HCT116 (cell line): ENCODE results near the gene MACF1. TPM values are rescaled to one million over a fixed set of nuclear protein-coding genes. Genes with fewer than 3 reads are reported as not detected.

Experiments used
- ATAC-seq: fragments of 200-7000 bp; cut with Tn5 transposase; 2 replicates; pipeline ENCODE4 v1.9.1; 2020; ENCODE audit warnings: mild to moderate bottlenecking, moderate library complexity
- BruUV-seq: library from RNA; stranded (reverse); fragments of 400-500 nt; replicated peaks from 2 replicates; lab custom pipeline; 2021; lab: Mats Ljungman, UMichigan
- CTCF ChIA-PET: fragments of 300-600 bp; sonication (Branson Sonifier 250); formaldehyde crosslinking; loops from one replicate; lab custom pipeline; 2021; ENCODE audit warnings: antibody characterized with exemption; lab: Charles Lee
- POLR2A ChIA-PET: fragments of 300-600, 350-600 bp; sonication (Branson Sonifier 250); formaldehyde crosslinking; loops from one replicate; lab custom pipeline; 2021; ENCODE audit warnings: antibody characterized with exemption; lab: Charles Lee
- RAD21 ChIA-PET, 2 experiments: fragments of 300-600 bp; sonication (Branson Sonifier 250); formaldehyde crosslinking; loops; one replicate each; lab custom pipeline; 2023; ENCODE audit warnings: low total read pairs in 2 of 2; ENCODE audit not compliant: uncharacterized antibody in 2 of 2, unreplicated experiment in 2 of 2, low non-redundant PET in 1 of 2; lab: Charles Lee
- DNase-seq: peaks from one replicate; pipeline ENCODE4 v3.0.0-alpha.2; 2010; ENCODE audit warnings: low read depth, low spot score
- H2AFZ ChIP-seq: fragments of 200-600 bp; shearing (Covaris generic), sonication (generic); 2 replicates; pipeline ENCODE4 v1.6.1; 2017; ENCODE audit warnings: low read depth, mixed run types, mixed read lengths, antibody characterized with exemption, low read length; ENCODE audit not compliant: poor library complexity, severe bottlenecking
- H3K27ac ChIP-seq: 2 replicates; pipeline ENCODE4 v1.5.1; 2012; ENCODE audit warnings: low read depth, low read length
- H3K27me3 ChIP-seq: fragments of 200-600 bp; sonication (generic); 2 replicates; pipeline ENCODE4 v1.6.1; 2016; ENCODE audit warnings: mixed run types, low read length, mixed read lengths; ENCODE audit not compliant: insufficient read depth
- H3K36me3 ChIP-seq, 2 experiments: fragments of 200-500 bp in 1 of 2; fragments of 200-600 bp in 1 of 2; sonication (Bioruptor generic) in 1 of 2; sonication (generic) in 1 of 2; 2 replicates each; pipeline versions ENCODE4 v1.5.1 to v1.6.1; 2014 to 2016; ENCODE audit warnings: low read length in 2 of 2, inconsistent platforms in 1 of 2, mixed read lengths in 1 of 2, mixed run types in 1 of 2; ENCODE audit not compliant: insufficient read depth in 2 of 2, control insufficient read depth in 1 of 2
- H3K4me1 ChIP-seq, 2 experiments: fragments of 200-600 bp in 1 of 2; sonication (generic) in 1 of 2; 2 replicates each; pipeline versions ENCODE4 v1.5.1 to v1.6.1; 2012 to 2017; ENCODE audit warnings: low read length in 2 of 2, inconsistent platforms in 1 of 2, mild to moderate bottlenecking in 1 of 2, mixed read lengths in 1 of 2, mixed run types in 1 of 2, moderate library complexity in 1 of 2; ENCODE audit not compliant: insufficient read depth in 2 of 2, control insufficient read depth in 1 of 2
- H3K4me2 ChIP-seq: fragments of 200-600 bp; sonication (generic); 2 replicates; pipeline ENCODE4 v1.6.1; 2017; ENCODE audit warnings: mixed run types, low read length, mixed read lengths
- H3K4me3 ChIP-seq, 2 experiments: fragments of 200-600 bp in 1 of 2; sonication (generic) in 1 of 2; replicated peaks in 1 of 2; 2 replicates each; pipeline ENCODE4 v1.5.1; 2011 to 2016; ENCODE audit warnings: low read length in 2 of 2, control low read depth in 1 of 2, low read depth in 1 of 2, mild to moderate bottlenecking in 1 of 2, mixed read lengths in 1 of 2, mixed run types in 1 of 2
- H3K79me2 ChIP-seq: fragments of 200-600 bp; sonication (generic); 2 replicates; pipeline ENCODE4 v1.6.1; 2017; ENCODE audit warnings: mild to moderate bottlenecking, mixed run types, low read length, moderate library complexity, mixed read lengths; ENCODE audit not compliant: insufficient read depth
- H3K9ac ChIP-seq: fragments of 200-600 bp; sonication (generic); 2 replicates; pipeline ENCODE4 v1.6.1; 2016; ENCODE audit warnings: low read length, mixed read lengths
- H3K9me2 ChIP-seq: fragments of 200-600 bp; sonication (generic), shearing (Covaris generic); 2 replicates; pipeline ENCODE4 v1.6.1; 2017; ENCODE audit warnings: mixed run types, mild to moderate bottlenecking, moderate library complexity; ENCODE audit not compliant: insufficient read depth
- H3K9me3 ChIP-seq, 2 experiments: fragments of 200-500 bp in 1 of 2; fragments of 200-600 bp in 1 of 2; sonication (Bioruptor generic) in 1 of 2; sonication (generic) in 1 of 2; 2 replicates each; pipeline ENCODE4 v1.6.1; 2014 to 2017; ENCODE audit warnings: low read length in 2 of 2, mixed read lengths in 2 of 2, inconsistent platforms in 1 of 2, low read depth in 1 of 2, mild to moderate bottlenecking in 1 of 2, mixed run types in 1 of 2, moderate library complexity in 1 of 2; ENCODE audit not compliant: control insufficient read depth in 1 of 2, insufficient read depth in 1 of 2
- H4K20me1 ChIP-seq: fragments of 200-600 bp; sonication (generic), shearing (Covaris generic); 2 replicates; pipeline ENCODE4 v1.6.1; 2017; ENCODE audit warnings: mixed run types, mild to moderate bottlenecking, moderate library complexity; ENCODE audit not compliant: insufficient read depth
- ATF3 ChIP-seq: IDR thresholded peaks from 2 replicates; pipeline ENCODE4 v1.6.1; 2012
- CBX3 ChIP-seq: IDR thresholded peaks from 2 replicates; pipeline ENCODE4 v1.6.1; 2012; ENCODE audit warnings: low read depth
- ELF1 ChIP-seq: IDR thresholded peaks from 2 replicates; pipeline ENCODE4 v1.6.1; 2012; ENCODE audit warnings: low read depth, borderline replicate concordance
- EZH2 ChIP-seq: fragments of 200-600 bp; sonication (generic); IDR thresholded peaks from 2 replicates; pipeline ENCODE4 v1.6.1; 2017; ENCODE audit warnings: antibody characterized with exemption, mixed run types
- FOSL1 ChIP-seq: IDR thresholded peaks from 2 replicates; pipeline ENCODE4 v1.6.1; 2012; ENCODE audit warnings: low read depth
- JUND ChIP-seq: IDR thresholded peaks from 2 replicates; pipeline ENCODE4 v1.6.1; 2012
- POLR2A ChIP-seq: IDR thresholded peaks from 2 replicates; pipeline ENCODE4 v1.7.0; 2011; ENCODE audit warnings: borderline replicate concordance; ENCODE audit not compliant: insufficient read depth, insufficient read length; ENCODE audit errors: extremely low read depth
- RAD21 ChIP-seq: IDR thresholded peaks from 2 replicates; pipeline ENCODE4 v1.6.1; 2012; ENCODE audit warnings: low read depth, mild to moderate bottlenecking
- SP1 ChIP-seq: IDR thresholded peaks from 2 replicates; pipeline ENCODE4 v1.6.1; 2012; ENCODE audit warnings: low read depth
- YY1 ChIP-seq: IDR thresholded peaks from 2 replicates; pipeline ENCODE4 v1.6.1; 2011; ENCODE audit warnings: low read length, low read depth, moderate library complexity, mild to moderate bottlenecking; ENCODE audit not compliant: insufficient replicate concordance; ENCODE audit errors: extremely low read depth
- ZBTB33 ChIP-seq: IDR thresholded peaks from 2 replicates; pipeline ENCODE4 v1.6.1; 2011; ENCODE audit warnings: mild to moderate bottlenecking, low read length, moderate library complexity; ENCODE audit not compliant: insufficient replicate concordance; ENCODE audit errors: extremely low read depth
- intact Hi-C: fragments of 100-400 bp; cut with micrococcal nuclease; formaldehyde crosslinking; loops from 2 replicates; pipeline ENCODE4 v1.10.0; 2022
- total RNA-seq: library from RNA; stranded (reverse); gene quantifications from one replicate; pipeline ENCODE4 v1.2.1, GENCODE V29; 2021; ENCODE audit not compliant: unreplicated experiment

Gene MACF1
- total RNA-seq, 1 experiment from 2014 or later = 146 TPM

DNA sequence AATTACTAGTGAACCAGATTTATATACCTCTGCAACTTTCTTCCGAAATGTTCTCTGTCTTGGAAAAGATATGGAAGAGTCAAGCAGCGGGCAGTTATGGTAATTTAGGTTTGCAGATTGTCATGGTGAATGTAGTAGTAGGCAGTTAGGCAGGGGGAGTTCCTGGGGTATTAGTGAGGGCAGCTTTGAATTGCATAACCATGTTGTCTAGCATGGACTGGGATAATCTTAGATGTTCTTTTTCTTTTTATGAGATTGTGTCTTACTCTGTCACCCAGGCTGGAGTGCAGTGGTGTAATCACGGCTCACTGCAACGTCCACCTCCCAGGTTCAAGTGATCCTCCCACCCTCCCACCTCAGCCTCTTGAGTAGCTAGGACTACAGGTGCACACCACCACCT is 25.0 kb downstream of the MACF1 start:
- Histone ChIP-seq H3K9me3 (no peaks in the 10 kb centered on the region), H4K20me1 (no peaks in the 10 kb centered on the region), H3K4me3 (no peak overlapping the region), H2AFZ (no peak overlapping the region), H3K79me2 (no peaks in the 10 kb centered on the region), H3K4me2 (no peak overlapping the region), H3K27ac (no peak overlapping the region), H3K27me3 (no peaks in the 10 kb centered on the region), H3K9me2 (no peaks in the 10 kb centered on the region), H3K9ac (no peak overlapping the region), H3K4me1 (no peaks in the 10 kb centered on the region), H3K36me3 (no peaks in the 10 kb centered on the region)
- RAD21 ChIA-PET = no interaction called here
- intact Hi-C loops = no loop called here
- DNase-seq = no peak
- no peak for ATAC-seq
- POLR2A ChIA-PET = no interaction called here
- BruUV-seq = no TSS peak
- CTCF ChIA-PET = no interaction called here
- TF ChIP-seq POLR2A (no peak), ATF3 (no peak), CBX3 (no peak), RAD21 (no peak), JUND (no peak), YY1 (no peak), EZH2 (no peak), FOSL1 (no peak), ZBTB33 (no peak), ELF1 (no peak), SP1 (no peak)
